ENCODE results near the gene MEF2C.
"Not testable (repeated sequence)": the region's sequence is repeated elsewhere in the genome, so short reads cannot be mapped to it uniquely, and the experiment has no call there.

Gene MEF2C

GRCh38 chr5:88883059-88883835, at the start of gene MEF2C:
Gene MEF2C, minus strand, starts transcription at chr5:88883184. Its CDS starts 59,396 bp downstream, at chr5:88823788.
- no peak for DNase-seq (ENCODE audit: low read depth in 2 of 2)

- DNase-seq (ENCODE audit: low read depth in 2 of 2), result no peak
Observed at GRCh38 chr5:88932541-88932940, 49.6 kb upstream of the MEF2C start.

GRCh38 chr5:88930335-88930734, 47.4 kb upstream of the MEF2C start:
- DNase-seq (ENCODE audit: low read depth in 2 of 2), result no peak

- DNase-seq (ENCODE audit: low read depth in 2 of 2), result no peak
Observed at GRCh38 chr5:88929385-88929784, 46.4 kb upstream of the MEF2C start.

DNA sequence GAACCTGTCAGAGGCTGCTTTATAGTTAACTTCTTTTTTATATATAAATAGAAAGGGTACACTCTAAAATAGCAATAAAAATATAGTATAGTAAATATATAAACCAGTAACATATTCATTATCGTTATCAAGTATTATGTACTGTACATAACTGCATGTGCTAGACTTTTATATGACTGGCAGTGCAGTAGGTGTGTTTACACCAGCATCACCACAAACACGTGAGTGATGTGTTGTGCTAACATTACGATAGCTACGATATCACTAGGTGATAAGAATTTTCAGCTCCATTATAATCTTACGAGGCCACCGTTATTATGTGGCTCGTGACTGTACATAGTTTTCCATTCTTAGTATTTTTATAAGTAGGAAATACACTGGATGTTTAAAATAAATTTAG, 43.8 kb upstream of the MEF2C start:
- no peak for DNase-seq (ENCODE audit: low read depth in 2 of 2)

- no peak for DNase-seq (ENCODE audit: low read depth in 2 of 2)
Observed at GRCh38 chr5:88925692-88926490, 42.9 kb upstream of the MEF2C start.

- no peak for DNase-seq (ENCODE audit: low read depth in 2 of 2)
Observed at GRCh38 chr5:88924330-88924657, 41.3 kb upstream of the MEF2C start.

DNA sequence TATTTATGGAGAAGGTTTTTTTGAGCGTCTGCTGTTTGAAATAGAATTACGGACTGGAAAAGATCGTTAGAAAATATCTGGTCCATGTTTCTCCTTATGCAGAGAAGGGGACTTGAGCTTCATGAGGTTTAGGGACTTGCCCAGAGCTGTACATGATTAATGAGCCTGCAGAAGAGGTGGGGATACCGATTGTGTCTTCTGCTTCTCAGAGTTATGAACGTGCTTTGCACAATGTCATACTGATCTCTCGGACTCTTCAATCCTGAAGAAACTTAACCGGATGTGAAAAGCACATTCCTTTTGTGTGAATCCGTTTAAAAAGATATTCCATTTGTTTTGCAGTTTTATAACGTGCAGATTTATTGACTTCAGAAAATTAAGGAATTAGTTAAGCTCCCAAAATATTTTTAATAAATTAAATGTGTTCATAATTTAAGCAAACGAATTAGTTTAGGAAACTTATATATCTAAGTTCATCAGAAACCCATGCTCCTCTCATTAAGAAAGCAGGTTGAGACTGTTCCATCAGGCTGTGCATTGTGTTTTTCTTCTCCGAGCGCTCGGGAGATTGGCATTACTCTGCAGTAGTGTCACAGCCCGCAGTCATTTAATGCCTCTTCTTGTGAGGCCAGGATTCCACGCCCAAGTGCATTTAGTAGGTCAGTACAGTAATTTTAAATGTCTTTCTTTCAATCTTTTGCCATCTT, 40.8 kb upstream of the MEF2C start:
- DNase-seq (ENCODE audit: low read depth in 2 of 2), result no peak

- not testable (repeated sequence) for DNase-seq (ENCODE audit: low read depth in 2 of 2)
Observed at GRCh38 chr5:88912743-88913142, 29.8 kb upstream of the MEF2C start.

GRCh38 chr5:88911059-88911572, 28.1 kb upstream of the MEF2C start:
- not testable (repeated sequence) for DNase-seq (ENCODE audit: low read depth in 2 of 2)

DNA sequence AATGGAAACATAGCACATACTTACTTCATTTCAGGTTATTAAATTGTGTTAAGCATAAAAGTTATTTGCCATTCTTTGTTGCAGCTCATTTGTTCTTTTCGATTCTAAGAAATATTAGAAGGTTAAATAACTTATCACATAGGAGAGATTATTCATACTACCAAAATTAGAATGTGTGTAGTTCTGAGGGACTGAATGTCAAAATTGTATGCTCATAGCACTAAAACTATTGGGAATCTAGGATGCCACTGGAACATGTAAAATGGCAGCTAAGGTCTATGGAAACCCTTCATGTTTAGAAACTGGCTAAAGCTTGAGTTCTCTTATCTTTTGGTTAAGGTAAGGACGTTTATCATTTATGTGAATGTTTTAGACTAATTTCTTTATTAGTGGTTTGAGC, 21.5 kb upstream of the MEF2C start:
- not testable (repeated sequence) for DNase-seq (ENCODE audit: low read depth in 2 of 2)

DNA sequence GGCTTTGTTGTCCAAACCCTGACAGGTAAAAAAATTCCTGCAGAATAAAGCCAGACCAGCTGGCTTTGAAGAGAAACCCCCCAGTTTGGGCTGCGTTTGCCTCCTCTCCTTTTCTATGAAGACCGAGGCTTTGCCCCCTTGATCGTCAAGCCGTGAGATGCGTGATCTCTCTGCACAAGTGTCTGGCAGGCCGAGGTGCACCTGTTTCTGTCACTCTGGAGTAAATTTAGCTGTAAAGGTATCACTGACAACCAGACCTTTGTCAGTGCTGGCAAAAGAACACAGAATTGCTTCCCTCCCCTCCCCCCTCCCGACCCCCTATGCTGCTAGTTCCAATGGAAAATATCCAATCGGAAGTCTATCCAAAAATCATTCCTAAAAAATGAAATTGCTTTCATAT, 21.0 kb upstream of the MEF2C start:
- DNase-seq (ENCODE audit: low read depth in 2 of 2), result not testable (repeated sequence)

GRCh38 chr5:88901077-88901476, 18.1 kb upstream of the MEF2C start:
- DNase-seq (ENCODE audit: low read depth in 2 of 2), result not testable (repeated sequence)

DNA sequence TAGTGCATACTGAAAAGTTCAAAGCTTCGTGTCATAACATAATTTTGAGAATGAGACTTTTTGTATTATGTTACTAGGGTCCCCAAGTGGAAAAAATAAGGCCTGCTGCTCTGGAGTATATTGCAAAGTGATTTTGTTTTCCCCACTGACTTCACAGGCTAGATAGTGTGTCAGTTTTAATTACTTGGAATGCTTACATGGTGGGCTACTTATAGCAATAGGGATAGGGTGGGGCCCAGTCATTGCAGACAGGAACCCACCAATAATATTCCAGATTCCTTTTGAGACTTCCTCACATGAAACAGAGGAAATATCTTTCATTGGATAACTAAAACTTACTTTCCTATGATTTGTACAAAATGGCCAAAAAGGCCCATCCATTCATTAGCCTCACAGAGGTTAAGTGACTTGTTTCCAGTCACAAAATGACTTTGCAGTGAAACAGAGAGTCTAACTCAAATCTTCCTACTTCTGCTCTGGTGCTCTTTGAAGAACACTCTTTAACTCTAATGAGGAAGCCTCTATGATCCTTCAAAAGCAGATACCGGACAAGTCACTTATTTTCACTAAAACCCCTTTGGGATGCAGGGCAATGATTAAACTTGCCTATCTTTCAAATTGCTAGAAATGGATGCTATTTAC, 16.2 kb upstream of the MEF2C start:
- DNase-seq (ENCODE audit: low read depth in 2 of 2), result no peak

DNA sequence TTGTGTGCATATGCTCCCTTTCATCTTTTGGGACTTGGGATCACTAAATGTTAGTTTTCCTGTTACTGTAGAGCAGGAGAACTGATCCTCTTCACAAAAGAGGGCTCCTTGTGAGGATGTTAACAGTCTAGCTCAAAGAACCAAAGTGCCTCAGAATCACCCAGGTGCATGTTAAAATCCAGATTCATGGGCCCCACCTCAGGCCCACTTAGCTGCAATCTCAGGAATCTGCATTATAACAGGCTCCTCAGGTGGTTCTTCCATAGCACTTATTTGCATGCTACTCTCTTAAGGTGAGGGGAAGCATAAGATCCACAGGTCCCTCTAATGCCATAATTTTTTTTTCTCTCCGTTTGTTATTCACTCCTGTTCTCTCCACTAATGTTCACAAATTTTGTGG, 14.8 kb upstream of the MEF2C start:
- no peak for DNase-seq (ENCODE audit: low read depth in 2 of 2)

- DNase-seq (ENCODE audit: low read depth in 2 of 2), result no peak
Observed at GRCh38 chr5:88895681-88896501, 12.9 kb upstream of the MEF2C start.

GRCh38 chr5:88892669-88893068, 9.7 kb upstream of the MEF2C start:
- no peak for DNase-seq (ENCODE audit: low read depth in 2 of 2)

- no peak for DNase-seq (ENCODE audit: low read depth in 2 of 2)
Observed at GRCh38 chr5:88890070-88890781, 7.2 kb upstream of the MEF2C start.

GRCh38 chr5:88889189-88890069, 6.4 kb upstream of the MEF2C start:
- DNase-seq (ENCODE audit: low read depth in 2 of 2), result no peak
